C4-2B (cell line): ENCODE results near the gene ATXN1L.
"Not testable (repeated sequence)": the region's sequence is repeated elsewhere in the genome, so short reads cannot be mapped to it uniquely, and the experiment has no call there.

Experiments used
- H3K27ac ChIP-seq: fragments of 450-650 bp; 2 replicates; pipeline ENCODE4 v1.5.1; 2017
- CTCF ChIP-seq: fragments of 450-650 bp; conservative IDR thresholded peaks from 2 replicates; pipeline ENCODE4 v1.5.1; 2017; ENCODE audit warnings: mild to moderate bottlenecking
- ZFX ChIP-seq: fragments of 450-650 bp; IDR thresholded peaks from 2 replicates; pipeline ENCODE4 v1.6.1; 2017

ATXN1L gene

GRCh38 chr16:71811261-71811803 is 34.4 kb upstream of the ATXN1L start:
- TF ChIP-seq ZFX: no peak
- no peak overlapping the region for H3K27ac ChIP-seq

GRCh38 chr16:71817155-71817500 is 28.6 kb upstream of the ATXN1L start:
- H3K27ac ChIP-seq: not testable (repeated sequence)

- H3K27ac ChIP-seq: no peak overlapping the region
- TF ChIP-seq ZFX (no peak), CTCF (no peak)
These were observed 19.2 kb upstream of the ATXN1L start for GRCh38 chr16:71826533-71827017.

GRCh38 chr16:71830359-71830758 is 15.4 kb upstream of the ATXN1L start:
- TF ChIP-seq ZFX (no peak), CTCF (no peak)
- H3K27ac ChIP-seq: no peak overlapping the region

- not testable (repeated sequence) for H3K27ac ChIP-seq
These were observed 14.1 kb upstream of the ATXN1L start for GRCh38 chr16:71831698-71832097.

- H3K27ac ChIP-seq: not testable (repeated sequence)
These were observed 13.7 kb upstream of the ATXN1L start for GRCh38 chr16:71832112-71832511.

GRCh38 chr16:71834291-71834690 is 11.5 kb upstream of the ATXN1L start:
- TF ChIP-seq CTCF (no peak), ZFX (no peak)
- no peak overlapping the region for H3K27ac ChIP-seq

- no peak overlapping the region for H3K27ac ChIP-seq
- TF ChIP-seq ZFX: no peak
- TF ChIP-seq CTCF: no peak
These were observed 8.6 kb upstream of the ATXN1L start for GRCh38 chr16:71837150-71837549.

GRCh38 chr16:71840052-71840451 is 5.7 kb upstream of the ATXN1L start:
- no peak for TF ChIP-seq ZFX
- TF ChIP-seq CTCF: no peak
- no peak overlapping the region for H3K27ac ChIP-seq

- H3K27ac ChIP-seq: no peak overlapping the region
- TF ChIP-seq CTCF: no peak
- no peak for TF ChIP-seq ZFX
These were observed 2.2 kb upstream of the ATXN1L start for GRCh38 chr16:71843572-71843971.
